HepG2 (cell line): Measurements from ENCODE around the gene TLE1. TPM values are rescaled to one million over a fixed set of nuclear protein-coding genes. Genes with fewer than 3 reads are reported as not detected.
A peak's percentile ranks its signal among the peaks of the same experiment; 100 is the strongest.

Experiments used
- ARHGAP35 ChIP-seq: sonication (generic); formaldehyde crosslinking; IDR thresholded peaks from 2 replicates; pipeline ENCODE4 v1.9.0; 2022; ENCODE audit warnings: mild to moderate bottlenecking, inconsistent platforms, moderate library complexity, missing genetic modification reagents, borderline replicate concordance
- CBX1 ChIP-seq: IDR thresholded peaks from one replicate; pipeline ENCODE4 v1.6.1; 2016; ENCODE audit warnings: antibody characterized with exemption, low read depth
- FOXM1 ChIP-seq: sonication (generic); formaldehyde crosslinking; IDR thresholded peaks from 2 replicates; pipeline ENCODE4 v1.5.0; 2020; ENCODE audit warnings: missing genetic modification reagents
- HOXA3 ChIP-seq: sonication (generic); formaldehyde crosslinking; IDR thresholded peaks from 2 replicates; pipeline ENCODE4 v1.5.0; 2020; ENCODE audit warnings: missing genetic modification reagents
- MED1 ChIP-seq: sonication (generic); formaldehyde crosslinking; IDR thresholded peaks from 2 replicates; pipeline ENCODE4 v1.4.0; 2020; ENCODE audit warnings: missing genetic modification reagents
- MIER3 ChIP-seq: IDR thresholded peaks from 2 replicates; pipeline ENCODE4 v1.6.1; 2016; ENCODE audit warnings: missing compliant biosample characterization, borderline replicate concordance
- PPARG ChIP-seq: conservative IDR thresholded peaks from 2 replicates; pipeline ENCODE4 v1.6.1; 2016; ENCODE audit warnings: missing biosample characterization, missing genetic modification reagents
- RAD21 ChIP-seq: fragments of 450-650 bp; formaldehyde crosslinking; IDR thresholded peaks from 2 replicates; pipeline ENCODE4 v1.5.0; 2020; ENCODE audit warnings: mild to moderate bottlenecking
- TCF12 ChIP-seq, 2 experiments: fragments of 450-650 bp in 1 of 2; sonication (generic) in 1 of 2; formaldehyde crosslinking in 1 of 2; IDR thresholded peaks; 2 replicates each; pipeline versions ENCODE4 v1.6.1 to v1.8.0; 2017 to 2022; ENCODE audit warnings: antibody characterized with exemption in 1 of 2, mild to moderate bottlenecking in 1 of 2, missing genetic modification reagents in 1 of 2, moderate library complexity in 1 of 2
- ZKSCAN1 ChIP-seq: fragments of 150-350 bp; IDR thresholded peaks from 2 replicates; pipeline ENCODE4 v1.6.1; 2014; ENCODE audit warnings: low read length
- ZNF207 ChIP-seq: fragments of 450-650 bp; IDR thresholded peaks from 2 replicates; pipeline ENCODE4 v1.6.1; 2016; ENCODE audit warnings: antibody characterized with exemption, borderline replicate concordance
- polyA plus RNA-seq, 8 experiments: library from polyadenylated mRNA; depleted of rRNA in 3 of 8; stranded (reverse) in 7 of 8; unstranded in 1 of 8; fragments of >200 nt; fragmentation: Illumina TruSeq in 4 of 8; extraction: Trizol in 4 of 8; gene quantifications; 2 replicates each; pipeline versions ENCODE4 v1.2.1 to v1.2.3, GENCODE V29; 2011 to 2016; ENCODE audit warnings: low read depth in 4 of 8, missing spikeins in 1 of 8, mixed read lengths in 1 of 8; ENCODE audit not compliant: insufficient read depth in 1 of 8
- total RNA-seq, 5 experiments: library from RNA; depleted of rRNA; stranded (reverse); fragments of >200 nt; fragmentation: Illumina TruSeq; extraction: Trizol; gene quantifications; 2 replicates each; pipeline ENCODE4 v1.2.3, GENCODE V29; 2016; ENCODE audit warnings: low read depth in 1 of 5
- TF ChIP-seq, protein P1 (sequence below): sonication (generic); formaldehyde crosslinking; IDR thresholded peaks from 2 replicates; pipeline ENCODE4 v1.9.0; 2021; ENCODE audit warnings: mild to moderate bottlenecking, missing genetic modification reagents
- TF ChIP-seq, protein P2 (sequence below), 2 experiments: fragments of 450-650 bp in 1 of 2; sonication (generic) in 1 of 2; formaldehyde crosslinking in 1 of 2; IDR thresholded peaks; 2 replicates each; pipeline versions ENCODE4 v1.6.1 to v1.8.0; 2016 to 2022; ENCODE audit warnings: antibody characterized with exemption in 1 of 2, mild to moderate bottlenecking in 1 of 2, missing genetic modification reagents in 1 of 2

Gene TLE1
- total and polyA plus RNA-seq, 2 of the 13 experiments (the other 11 are each of a cell fraction or from before 2014, with no cell fraction given), result 35.9 to 109 TPM

DNA sequence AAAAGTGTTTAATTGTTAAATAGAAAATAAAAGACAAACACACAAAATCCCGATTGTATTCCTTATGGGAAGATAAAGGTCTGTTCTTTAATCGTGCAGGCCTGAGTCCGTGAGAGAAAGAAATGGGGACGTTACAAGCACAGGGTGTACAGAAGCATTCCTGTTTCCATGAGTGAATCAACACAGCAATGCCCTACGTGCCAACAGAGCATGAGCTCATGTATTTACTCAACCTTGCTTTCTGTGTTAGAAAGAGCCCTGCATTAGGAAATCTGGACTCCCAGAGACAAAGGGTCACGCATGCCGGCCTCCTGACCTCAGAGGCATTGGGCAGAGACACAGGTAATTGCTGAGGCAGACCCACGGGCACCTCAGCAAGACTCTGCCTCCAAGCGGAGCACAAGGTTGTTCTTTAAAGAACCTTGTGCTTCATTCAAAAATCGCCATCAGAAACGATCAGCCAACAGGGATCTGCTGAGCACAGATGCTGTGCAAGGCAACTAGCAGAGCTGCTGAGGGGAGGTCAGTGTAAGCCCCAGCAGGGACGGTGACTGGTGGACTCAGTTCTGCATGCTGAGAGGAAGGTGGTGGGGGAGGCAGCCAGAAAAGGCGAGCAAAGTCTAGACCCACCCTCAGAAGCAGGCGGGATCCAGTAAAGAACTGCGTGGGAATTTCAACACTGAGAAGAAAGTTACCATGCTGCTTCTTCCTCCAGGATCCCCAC, 101.0 kb downstream of the TLE1 start (continued):
- no peak for TF ChIP-seq ARHGAP35 (CRISPR knock-in tag)
- TF ChIP-seq, protein P1, sequence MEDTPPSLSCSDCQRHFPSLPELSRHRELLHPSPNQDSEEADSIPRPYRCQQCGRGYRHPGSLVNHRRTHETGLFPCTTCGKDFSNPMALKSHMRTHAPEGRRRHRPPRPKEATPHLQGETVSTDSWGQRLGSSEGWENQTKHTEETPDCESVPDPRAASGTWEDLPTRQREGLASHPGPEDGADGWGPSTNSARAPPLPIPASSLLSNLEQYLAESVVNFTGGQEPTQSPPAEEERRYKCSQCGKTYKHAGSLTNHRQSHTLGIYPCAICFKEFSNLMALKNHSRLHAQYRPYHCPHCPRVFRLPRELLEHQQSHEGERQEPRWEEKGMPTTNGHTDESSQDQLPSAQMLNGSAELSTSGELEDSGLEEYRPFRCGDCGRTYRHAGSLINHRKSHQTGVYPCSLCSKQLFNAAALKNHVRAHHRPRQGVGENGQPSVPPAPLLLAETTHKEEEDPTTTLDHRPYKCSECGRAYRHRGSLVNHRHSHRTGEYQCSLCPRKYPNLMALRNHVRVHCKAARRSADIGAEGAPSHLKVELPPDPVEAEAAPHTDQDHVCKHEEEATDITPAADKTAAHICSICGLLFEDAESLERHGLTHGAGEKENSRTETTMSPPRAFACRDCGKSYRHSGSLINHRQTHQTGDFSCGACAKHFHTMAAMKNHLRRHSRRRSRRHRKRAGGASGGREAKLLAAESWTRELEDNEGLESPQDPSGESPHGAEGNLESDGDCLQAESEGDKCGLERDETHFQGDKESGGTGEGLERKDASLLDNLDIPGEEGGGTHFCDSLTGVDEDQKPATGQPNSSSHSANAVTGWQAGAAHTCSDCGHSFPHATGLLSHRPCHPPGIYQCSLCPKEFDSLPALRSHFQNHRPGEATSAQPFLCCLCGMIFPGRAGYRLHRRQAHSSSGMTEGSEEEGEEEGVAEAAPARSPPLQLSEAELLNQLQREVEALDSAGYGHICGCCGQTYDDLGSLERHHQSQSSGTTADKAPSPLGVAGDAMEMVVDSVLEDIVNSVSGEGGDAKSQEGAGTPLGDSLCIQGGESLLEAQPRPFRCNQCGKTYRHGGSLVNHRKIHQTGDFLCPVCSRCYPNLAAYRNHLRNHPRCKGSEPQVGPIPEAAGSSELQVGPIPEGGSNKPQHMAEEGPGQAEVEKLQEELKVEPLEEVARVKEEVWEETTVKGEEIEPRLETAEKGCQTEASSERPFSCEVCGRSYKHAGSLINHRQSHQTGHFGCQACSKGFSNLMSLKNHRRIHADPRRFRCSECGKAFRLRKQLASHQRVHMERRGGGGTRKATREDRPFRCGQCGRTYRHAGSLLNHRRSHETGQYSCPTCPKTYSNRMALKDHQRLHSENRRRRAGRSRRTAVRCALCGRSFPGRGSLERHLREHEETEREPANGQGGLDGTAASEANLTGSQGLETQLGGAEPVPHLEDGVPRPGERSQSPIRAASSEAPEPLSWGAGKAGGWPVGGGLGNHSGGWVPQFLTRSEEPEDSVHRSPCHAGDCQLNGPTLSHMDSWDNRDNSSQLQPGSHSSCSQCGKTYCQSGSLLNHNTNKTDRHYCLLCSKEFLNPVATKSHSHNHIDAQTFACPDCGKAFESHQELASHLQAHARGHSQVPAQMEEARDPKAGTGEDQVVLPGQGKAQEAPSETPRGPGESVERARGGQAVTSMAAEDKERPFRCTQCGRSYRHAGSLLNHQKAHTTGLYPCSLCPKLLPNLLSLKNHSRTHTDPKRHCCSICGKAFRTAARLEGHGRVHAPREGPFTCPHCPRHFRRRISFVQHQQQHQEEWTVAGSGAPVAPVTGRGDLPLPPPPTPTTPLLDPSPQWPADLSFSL (CRISPR knock-in tag), result 0 out of 2 replicates have a peak, but pooled peaks have one; percentile 14
- no peak for TF ChIP-seq ZKSCAN1
- TF ChIP-seq MED1 (CRISPR knock-in tag), result peak; percentile 98
- TF ChIP-seq ZNF207, result no peak
- TF ChIP-seq RAD21 (CRISPR knock-in tag), result peak; percentile 66; the same call in 1 of the 2 replicates
- TF ChIP-seq, protein P2, sequence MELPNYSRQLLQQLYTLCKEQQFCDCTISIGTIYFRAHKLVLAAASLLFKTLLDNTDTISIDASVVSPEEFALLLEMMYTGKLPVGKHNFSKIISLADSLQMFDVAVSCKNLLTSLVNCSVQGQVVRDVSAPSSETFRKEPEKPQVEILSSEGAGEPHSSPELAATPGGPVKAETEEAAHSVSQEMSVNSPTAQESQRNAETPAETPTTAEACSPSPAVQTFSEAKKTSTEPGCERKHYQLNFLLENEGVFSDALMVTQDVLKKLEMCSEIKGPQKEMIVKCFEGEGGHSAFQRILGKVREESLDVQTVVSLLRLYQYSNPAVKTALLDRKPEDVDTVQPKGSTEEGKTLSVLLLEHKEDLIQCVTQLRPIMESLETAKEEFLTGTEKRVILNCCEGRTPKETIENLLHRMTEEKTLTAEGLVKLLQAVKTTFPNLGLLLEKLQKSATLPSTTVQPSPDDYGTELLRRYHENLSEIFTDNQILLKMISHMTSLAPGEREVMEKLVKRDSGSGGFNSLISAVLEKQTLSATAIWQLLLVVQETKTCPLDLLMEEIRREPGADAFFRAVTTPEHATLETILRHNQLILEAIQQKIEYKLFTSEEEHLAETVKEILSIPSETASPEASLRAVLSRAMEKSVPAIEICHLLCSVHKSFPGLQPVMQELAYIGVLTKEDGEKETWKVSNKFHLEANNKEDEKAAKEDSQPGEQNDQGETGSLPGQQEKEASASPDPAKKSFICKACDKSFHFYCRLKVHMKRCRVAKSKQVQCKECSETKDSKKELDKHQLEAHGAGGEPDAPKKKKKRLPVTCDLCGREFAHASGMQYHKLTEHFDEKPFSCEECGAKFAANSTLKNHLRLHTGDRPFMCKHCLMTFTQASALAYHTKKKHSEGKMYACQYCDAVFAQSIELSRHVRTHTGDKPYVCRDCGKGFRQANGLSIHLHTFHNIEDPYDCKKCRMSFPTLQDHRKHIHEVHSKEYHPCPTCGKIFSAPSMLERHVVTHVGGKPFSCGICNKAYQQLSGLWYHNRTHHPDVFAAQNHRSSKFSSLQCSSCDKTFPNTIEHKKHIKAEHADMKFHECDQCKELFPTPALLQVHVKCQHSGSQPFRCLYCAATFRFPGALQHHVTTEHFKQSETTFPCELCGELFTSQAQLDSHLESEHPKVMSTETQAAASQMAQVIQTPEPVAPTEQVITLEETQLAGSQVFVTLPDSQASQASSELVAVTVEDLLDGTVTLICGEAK (IDR thresholded peaks at IDR 0.05), result no peak
- TF ChIP-seq, protein P2 (CRISPR knock-in tag; IDR thresholded peaks at IDR 0.05), result peak; percentile 77; the same call in 1 of the 2 replicates
- no peak for TF ChIP-seq TCF12 (IDR thresholded peaks at IDR 0.05)
- TF ChIP-seq TCF12 (CRISPR knock-in tag; IDR thresholded peaks at IDR 0.05), result 0 out of 2 replicates have a peak, but pooled peaks have one; percentile 73
- peak; percentile 85 for TF ChIP-seq HOXA3 (CRISPR knock-in tag)
- TF ChIP-seq MIER3, result peak; percentile 94
- TF ChIP-seq FOXM1 (CRISPR knock-in tag), result 0 out of 2 replicates have a peak, but pooled peaks have one; percentile 22
- TF ChIP-seq CBX1, result peak; percentile 27
- peak; percentile 91 for TF ChIP-seq PPARG (CRISPR knock-in tag)
